NCI-H2029 treated with DMSO at 0.1 percent for 48 hours (cell line): ENCODE data around the gene GALNT10.

ENCODE experiments used
- DNase-seq: peaks from one replicate; lab custom pipeline; 2025; lab: John Stamatoyannopoulos, UW

Gene GALNT10

DNA sequence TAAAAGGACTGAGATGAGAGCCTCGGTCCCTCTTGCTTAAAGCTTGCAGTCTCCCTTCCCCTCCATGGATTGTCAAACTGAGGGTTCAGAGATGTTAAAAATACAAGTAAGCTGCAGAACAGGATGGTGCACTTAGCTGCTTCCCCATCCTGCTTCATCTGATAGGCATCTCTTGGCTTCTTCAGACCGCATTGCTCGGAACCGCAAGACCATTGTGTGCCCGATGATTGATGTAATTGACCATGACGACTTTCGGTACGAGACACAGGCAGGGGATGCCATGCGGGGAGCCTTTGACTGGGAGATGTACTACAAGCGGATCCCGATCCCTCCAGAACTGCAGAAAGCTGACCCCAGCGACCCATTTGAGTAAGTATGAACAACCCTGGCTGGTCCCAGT lies 189.7 kb downstream of the GALNT10 start:
- DNase-seq = no peak

DNA sequence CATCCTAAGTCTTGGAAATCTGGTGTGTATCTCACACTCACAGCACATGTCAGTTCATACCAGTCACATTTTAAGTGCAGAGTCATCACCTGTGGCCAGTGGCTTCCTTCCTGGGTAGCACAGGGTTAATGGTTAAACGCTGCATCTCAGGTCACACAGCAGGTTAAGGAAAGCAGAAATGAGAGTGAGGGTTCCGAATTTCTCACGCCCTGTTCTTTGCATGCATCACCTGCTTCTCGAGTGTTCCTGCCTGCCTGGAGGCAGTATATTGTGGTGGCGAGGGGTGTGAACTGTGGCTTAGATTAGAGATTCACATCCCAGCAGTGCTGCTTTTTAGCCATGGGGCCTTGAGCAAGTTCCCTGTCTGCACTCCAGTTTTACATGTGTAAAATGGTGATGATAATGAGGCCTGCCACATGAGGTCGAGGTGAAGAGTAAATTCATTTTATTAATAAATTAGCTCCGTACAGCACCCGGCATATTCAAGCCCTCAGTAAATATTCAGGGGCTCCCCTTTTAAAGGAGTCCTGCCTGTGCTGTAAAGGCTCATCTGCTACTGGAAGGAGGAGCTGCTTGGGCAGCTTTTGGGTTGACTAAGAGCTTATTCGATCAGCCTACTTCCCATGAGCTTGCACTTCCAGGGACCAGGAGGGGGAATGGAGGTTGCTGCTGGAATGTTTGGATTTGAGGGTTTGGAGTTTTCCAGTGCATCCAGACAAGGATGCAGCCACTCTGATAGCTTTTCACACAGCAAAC lies 194.1 kb downstream of the GALNT10 start:
- no peak for DNase-seq

DNA sequence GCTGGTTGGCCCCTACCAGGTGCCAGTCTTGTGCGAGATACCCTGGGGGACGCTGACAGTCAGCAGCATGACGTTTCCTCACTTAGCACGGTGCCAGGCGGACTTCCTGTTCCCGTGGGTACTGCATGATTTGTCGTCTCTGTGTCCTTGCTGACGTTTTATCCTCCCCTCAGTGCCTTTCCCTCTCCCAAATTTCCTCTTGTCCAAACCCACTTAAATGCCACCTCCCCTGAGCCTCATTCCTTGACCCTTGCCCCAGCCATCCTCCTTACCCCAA lies 194.6 kb downstream of the GALNT10 start:
- DNase-seq = no peak

DNA sequence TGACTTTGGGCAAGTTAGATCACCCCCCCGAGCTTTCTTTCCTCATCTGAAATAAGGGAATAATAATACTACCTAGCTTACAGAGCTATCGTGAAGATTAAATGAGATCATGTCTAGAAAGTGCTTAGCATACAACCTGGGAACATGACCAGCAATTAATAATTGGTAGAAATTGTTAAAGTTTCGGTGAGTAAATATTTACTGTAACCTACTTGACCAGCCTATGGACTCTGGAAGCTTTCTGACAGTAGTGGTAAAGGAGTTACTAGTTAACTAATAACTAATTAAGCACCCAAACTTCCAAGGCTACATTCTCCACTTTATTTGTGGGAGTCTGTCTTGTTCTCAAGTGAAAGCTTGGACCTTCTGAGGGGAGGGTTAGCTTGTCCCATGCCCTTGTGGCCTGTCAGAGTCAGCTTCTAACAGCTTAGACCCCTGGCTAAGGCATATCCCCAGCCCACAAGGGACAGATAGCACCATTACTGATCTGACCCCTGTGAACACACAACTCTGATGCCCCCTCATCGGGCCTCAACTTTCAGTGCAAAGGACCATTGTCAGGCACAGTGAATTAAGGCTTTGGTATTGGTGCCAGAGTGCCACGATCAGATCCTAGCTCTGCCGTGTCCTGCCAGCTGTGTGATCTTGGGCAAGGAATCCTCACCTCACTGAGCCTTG lies 196.6 kb downstream of the GALNT10 start:
- DNase-seq = no peak

DNA sequence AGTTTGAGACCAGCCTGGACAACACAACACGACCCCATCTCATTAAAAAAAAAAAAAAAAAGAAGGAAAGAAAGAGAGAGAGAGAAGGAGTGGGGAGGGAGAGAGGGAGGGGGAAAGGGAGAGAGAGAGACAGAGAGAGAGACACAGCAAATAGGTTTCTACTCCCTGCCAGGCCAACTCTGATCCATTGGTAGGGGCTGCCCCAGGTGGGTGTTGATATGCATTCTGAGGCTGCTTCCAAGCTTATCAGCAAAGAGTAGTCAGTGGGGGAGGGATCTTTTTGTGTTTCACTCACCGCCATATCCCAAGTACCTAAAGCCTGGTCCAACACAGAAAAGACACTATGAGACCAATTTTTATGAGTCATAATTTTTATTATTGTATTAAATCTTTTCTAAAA lies 198.3 kb downstream of the GALNT10 start:
- DNase-seq = no peak

DNA sequence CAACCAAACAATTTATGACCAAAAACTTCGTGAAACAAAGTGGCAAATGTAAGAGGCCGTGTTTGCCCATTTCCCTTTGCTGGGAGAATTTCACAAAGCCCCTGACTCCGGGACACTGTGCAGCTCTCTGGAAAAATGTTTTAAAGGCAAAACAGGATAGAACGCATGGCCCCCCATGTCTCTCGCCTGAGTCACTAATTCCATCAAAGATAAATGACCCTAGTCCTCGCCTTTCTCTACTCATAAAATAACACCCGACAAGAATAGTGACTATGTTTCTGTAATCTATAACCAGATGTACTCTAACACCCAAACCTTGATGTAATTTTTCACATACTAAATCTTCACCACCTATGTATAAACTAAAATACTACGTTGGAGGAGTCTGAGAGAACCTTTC lies 199.6 kb downstream of the GALNT10 start:
- no peak for DNase-seq

DNA sequence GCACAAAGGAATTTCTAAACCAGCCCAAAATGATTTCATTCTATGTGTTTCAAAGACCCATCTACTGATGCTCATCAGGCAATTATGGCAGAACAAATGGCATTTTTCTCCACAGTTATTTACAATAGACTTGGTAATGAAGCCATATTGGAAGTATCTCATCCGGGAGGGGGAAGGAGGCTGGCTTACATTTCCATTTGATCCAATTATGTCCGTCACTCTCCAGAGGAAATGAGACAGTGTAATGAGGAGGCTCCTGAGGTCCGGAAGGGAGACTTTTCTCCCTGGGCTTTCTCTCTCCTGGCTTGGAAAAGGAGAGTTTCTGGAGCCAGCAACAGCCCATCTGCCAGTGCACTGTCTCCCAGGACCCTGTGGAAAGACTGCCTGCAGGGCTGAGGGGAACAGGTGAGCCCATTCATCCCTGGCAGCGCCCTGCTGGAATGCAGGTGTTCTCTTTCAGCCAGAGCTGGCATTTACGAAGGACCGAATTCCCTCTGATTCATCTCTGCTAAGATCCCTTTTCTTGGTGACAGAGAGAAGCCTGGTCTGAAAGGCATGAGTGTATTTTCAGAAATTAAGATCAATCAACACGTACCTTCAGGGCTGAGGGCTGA lies 200.3 kb downstream of the GALNT10 start:
- no peak for DNase-seq

DNA sequence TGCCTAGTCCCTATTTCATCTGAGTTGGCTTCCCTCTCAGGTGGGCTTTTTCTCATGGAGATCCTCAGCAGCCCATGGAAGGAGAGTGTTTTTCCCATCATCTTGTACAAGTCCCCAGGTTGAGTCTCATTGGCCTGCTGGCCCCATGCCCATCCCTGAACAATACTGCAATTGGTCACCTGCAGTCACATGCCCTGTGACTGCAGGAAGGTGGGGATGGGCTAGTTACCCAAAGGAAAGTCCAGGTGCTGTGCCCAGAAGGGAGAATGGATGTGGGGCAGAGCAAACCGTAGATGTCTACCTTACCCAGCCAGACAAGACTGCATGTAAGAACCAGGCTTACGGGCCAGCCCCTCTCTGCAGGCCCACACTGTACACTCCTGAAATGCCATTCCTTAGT lies 201.3 kb downstream of the GALNT10 start:
- DNase-seq = no peak

DNA sequence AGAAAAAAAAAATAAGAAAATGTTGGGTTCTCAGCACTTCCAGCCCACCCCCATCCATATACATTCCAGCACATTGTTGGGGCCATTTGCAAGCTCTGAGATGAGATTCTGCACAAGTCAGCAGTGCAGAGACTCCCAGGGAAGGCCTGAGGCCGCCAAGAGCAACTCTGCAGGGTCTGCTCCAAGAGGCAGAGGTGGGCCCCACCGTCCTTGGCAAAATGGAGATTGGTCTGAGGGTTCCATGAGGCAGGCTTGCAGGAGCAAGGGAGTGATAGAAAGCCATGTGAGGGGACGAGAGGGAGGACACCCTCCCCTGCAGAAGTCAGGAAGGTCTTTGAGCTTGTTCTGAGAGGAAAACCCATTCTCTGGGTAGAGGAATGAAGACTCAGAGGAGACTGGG lies 203.3 kb downstream of the GALNT10 start:
- DNase-seq = no peak

DNA sequence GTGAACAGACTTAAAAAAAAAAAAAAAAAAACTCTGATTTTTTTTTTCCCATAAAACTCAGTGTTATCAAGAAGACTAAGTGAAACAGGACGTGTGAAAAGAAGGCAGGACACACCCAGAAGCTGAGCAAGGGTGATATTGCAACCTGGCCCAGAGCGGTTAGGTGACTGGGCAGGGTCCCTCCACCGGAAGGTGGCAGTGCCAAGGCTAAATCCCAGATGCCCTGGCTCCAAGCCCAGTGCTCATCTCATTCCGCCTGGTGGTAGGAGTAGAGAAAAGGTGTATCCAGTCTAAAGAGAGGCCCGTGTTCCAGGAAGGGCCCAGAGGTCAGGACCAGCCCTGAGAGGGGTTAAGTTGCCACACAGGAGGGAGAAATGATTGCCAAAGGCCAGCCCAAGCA lies 203.8 kb downstream of the GALNT10 start:
- DNase-seq = no peak

DNA sequence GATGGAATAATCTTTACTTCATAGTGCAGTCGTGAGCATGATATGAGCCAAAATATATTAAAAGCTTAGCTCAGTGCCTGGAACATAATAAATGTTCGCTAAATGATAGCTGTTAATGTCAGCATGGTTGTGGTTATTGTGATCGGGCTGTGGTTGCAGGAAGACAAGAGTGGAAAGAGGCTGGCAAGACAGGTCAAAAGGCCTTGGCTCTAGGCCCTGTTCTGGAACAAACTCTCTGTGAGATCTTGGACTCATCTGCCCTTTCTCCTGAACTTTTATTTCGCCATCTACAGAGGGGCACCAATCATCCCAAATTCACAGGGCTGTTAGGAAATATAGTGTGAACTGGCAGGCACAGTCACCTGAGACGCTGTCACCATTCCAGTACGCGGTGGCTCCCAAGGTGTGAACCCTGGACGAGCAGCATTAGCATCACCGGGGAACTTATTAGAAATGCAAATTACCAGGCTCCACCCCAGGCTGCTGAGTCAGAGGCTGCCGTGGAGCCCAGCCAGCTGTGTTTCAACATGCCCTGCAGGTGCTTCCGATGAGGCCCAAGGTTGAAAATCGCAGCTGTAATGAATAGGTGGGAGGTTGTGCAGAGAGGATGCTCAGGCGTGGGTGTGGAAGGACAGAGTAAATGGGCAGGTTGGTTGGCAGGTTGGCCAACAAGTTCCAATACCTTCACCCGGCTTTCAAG lies 205.0 kb downstream of the GALNT10 start:
- DNase-seq = no peak

DNA sequence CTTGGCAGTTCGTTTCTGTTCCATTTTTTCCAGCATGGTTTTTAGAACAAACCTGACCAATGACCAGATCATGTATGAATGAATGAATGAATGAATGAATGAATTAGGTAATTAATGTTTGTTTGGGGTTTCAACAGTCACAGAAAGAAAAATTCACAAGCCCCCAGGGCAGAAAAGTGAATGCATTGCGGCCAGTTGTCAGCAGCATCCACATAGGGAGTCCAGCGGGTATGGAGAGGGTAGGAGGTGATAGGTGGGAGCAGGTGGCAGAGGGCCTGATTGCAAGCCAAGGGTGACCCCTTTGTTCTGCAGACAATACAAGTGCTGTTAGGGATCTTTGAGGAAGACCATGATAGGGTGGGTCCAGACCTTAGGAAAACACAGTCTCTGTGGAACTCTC lies 205.6 kb downstream of the GALNT10 start:
- DNase-seq = no peak

DNA sequence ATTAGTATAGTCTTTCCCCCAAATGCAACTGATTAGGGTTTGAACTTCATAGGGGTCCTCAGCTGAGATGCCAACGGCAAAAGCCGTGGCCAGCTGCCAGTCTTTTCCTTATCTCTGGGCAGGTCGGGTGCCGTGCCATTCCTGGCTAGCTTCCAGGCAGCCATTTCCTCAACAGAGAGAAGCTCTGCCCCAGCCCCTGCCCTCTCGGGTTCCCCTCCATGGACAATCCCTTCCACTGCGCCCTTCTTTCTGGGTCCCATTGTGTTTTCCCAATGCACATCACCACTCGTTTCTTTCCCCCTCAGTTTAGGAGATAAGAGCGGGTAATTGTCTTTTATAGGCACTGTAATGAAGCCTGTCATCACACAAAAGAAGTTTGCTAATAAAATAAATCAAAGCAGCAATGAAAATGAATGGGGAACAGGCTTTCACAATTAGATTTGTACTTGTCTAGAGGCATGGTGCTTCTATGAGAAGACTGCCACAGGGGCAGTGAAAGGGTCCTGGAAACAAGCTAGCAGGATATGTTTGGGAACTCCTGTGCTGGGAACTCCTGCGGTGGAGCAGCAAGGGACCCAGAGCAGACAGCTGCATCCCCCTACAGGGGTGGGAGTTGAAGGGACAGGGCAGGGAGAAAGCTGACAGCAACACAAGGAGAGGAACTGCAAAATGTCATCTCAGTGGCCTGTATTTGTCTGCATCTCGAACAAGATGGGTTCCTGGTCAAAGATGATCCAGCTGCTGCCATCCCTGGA lies 207.3 kb downstream of the GALNT10 start:
- DNase-seq = peak; percentile 50

DNA sequence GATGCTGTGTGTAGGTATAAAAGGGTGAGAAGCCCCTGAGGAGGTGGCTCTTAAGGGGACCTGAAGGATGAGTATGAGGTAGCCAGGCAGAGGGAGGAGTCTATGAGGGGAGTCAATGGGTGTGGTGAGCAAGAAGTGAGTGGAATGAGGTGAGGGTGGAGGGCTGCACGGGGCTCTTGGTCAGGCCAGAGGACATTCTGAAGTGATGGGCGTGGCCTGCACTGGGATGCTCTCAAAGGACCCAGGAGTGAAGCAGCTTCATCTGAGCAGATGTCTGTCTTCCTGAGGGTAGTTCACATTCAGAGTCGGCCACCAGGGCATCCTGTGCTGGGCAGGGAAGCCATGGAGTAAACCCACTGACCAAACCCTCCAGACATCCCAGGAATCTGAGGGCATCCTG lies 210.1 kb downstream of the GALNT10 start:
- no peak for DNase-seq

DNA sequence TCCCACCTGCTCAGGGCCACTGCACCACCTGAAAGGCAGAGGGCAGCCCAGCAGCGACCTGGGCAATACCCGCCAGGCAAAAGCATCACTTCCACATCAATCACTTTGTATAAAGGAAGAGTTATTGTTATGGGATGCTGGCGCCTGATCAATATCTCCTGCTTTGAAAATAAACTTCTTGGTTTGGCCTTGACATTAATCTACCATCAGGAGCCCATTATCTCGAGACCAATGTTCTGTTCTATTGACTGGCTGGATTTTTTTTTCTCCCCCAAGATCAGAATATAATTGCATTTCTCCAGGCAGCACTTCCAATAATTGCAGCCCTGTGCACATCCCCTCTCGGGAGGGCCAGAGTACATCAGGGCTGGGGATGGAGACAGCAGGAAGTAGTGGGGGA lies 210.8 kb downstream of the GALNT10 start:
- no peak for DNase-seq

DNA sequence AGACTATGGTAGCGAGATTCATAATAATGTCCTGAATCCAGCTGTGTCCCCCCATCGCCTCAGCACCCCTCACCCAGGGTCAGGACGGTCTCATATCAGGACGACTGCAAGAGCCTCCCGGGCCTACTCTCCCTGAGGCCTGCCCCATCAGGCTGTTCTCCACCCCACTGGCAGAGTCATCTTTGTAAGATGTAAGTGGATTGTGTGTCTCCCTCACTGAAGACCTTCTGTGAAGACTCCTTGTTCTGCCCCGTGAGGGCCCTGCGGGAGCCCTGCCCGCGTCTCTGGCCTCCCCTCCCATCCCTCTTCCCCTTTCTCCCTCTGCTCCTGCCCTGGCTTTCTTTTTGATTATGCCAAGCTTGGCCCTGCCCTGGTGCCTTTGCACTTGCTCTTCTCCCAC lies 211.4 kb downstream of the GALNT10 start:
- no peak for DNase-seq

DNA sequence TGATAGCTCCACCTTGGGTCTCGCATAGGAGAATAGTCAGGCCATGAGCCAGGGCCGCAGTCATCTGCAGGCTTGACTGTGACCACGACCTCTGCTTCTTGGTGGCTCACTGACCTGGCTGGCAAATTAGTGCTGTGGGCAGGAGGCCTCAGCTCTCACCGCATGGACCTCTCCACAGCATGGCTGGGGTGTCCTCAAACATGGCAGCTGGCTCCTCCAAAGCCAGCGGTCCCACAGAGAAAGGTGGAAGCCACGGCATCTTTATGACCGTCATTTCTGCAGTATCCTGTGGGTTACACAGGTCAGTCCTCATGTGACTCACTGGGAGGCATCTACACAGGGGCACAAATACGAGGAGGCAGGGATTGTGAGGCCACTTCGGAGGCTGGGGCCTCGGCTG lies 212.1 kb downstream of the GALNT10 start:
- DNase-seq = no peak

DNA sequence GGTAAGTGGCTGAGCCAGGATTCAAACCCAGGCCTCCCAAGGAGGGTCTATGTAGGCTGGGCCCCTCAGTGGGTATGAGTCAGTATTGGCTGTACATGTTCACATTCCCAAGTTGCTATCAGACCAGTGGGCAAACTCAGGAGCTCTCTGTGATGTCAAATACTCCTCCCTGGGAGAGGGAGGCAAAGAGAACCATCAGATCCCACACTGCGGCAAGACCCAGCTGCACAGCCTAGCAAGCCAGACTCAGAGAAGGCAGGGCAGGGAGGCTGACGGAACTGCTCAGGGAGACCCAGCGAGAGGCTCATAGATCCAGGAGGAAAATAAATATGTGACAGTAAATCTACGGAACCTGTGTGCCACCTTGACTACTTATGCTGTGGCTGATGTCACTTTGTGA lies 212.7 kb downstream of the GALNT10 start:
- DNase-seq = no peak

DNA sequence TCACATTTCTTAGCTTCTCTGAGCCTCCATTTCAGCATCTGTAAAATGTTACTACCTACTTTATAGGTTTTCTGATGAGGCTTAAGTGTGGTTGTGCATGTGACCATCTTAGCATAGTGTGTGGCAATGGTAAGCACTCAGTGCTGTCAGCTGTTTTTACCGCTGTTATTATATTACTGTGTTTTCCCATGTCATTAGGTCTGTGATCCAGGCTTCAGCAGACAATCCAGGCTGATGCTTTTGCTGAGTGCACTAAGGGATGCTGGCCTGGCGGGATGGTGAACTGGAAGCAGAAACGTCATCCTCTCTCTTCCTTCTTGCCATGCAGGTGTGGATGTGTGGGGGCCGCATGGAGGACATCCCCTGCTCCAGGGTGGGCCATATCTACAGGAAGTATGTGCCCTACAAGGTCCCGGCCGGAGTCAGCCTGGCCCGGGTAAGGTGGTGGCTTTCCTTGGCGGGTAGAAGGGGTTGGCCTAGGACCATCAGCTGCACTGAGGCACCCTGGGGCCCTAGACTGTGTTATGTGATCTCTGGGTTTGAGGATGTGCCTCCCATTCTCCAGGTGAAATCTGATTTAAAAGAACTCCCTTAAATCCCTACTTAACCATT lies 213.3 kb downstream of the GALNT10 start:
- DNase-seq = no peak

DNA sequence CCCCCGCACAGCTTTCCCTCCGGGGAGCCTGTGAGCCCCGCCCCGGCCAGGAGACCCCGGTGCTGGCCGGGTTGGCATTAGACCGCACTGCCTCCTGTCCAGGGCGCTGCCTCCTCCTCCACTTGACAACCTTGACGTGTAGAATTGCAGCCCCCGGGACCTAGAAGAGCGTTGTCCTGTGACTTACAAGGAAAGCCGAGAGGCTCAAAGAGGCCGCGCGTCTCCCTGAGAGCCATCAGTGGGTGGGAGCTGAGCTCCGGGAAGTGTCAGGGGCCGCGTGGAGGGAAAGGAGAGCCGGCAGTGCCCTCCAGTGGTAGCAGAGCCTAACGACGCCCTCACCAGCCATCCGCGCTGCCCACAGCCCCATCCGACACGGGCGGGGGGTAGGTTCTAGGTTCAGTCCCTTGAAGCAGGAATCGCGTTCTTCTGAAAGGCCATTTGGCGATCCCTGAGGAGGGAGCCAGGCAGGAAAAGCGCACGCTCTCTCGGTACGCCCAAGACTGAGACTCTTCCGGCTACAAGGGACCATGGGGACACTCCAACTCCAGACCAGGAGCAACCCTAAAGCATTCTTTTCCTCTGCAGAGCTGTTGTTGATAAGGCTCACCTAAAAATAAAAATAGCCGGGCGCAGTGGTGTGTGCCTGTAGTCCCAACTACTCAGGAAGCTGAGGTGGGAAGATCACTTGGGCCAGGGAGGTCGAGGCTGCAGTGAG lies 214.7 kb downstream of the GALNT10 start:
- peak; percentile 54 for DNase-seq

DNA sequence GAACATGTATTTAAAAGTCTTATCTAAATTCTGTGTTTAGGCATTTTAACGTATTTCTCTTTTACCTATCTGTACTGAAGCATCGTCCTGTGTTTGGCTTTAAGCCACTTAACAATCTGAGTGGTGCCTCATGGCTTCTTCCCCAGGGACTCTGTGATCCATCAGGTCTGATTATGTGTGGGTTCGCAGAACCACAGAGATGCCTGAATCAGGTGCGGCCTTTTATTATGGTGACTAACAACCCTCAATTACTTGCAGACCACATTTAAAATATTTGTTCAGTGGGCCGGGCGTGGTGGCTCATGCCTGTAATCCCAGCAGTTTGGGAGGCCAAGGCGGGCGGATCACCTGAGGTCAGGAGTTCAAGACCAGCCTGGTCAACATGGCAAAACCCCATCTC lies 215.7 kb downstream of the GALNT10 start:
- DNase-seq = no peak
